ENCODE data around the gene CUBN. TPM values are rescaled to one million over a fixed set of nuclear protein-coding genes. Genes with fewer than 3 reads are reported as not detected.

CUBN gene
- total RNA-seq, 2 donors from 2014 or later, result 2.6 to 3.6 TPM

DNA sequence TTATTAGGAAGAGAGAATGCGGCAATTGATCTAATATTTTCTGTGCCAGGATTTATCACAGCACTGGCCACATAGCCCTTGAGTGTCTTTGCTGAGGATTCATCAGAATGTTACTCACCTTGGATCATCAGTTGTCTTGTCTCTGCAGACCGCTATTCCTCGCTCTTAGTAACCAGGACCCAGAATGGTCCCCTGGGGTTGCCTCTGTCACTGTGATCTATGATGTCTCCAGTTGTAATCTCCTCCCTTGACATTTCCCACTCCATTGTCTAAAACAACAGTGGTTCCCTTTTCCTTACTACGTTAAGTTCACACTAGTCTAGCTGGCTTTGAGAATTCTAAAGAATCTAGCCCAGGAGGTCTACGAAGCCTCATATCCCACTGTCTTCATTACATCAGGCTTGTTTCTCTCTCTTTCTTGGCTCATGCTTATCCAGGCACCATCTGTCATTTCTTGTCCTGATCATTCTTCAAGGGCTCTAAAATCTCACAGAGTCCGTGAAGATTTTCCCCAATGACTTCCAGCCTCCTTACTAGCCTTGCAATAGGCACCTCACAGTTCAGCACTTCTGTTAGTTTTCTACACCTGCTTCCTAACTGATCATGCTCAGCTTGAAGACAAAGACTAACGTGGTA is 125.8 kb downstream of the CUBN start:
- no peaks in the 10 kb centered on the region for H3K9me3 ChIP-seq
- no peaks in the 10 kb centered on the region for H3K27me3 ChIP-seq
- H3K36me3 ChIP-seq (replicated peaks in 1 of 2; ENCODE audit: insufficient read depth in 1 of 2, low read depth in 2 of 2), result no peaks in the 10 kb centered on the region
- no peak overlapping the region for H3K4me3 ChIP-seq
- ATAC-seq (no peak), DNase-seq (no peak)
- no peak for TF ChIP-seq POLR2A (IDR thresholded peaks at IDR 0.05)
- TF ChIP-seq, protein P1, sequence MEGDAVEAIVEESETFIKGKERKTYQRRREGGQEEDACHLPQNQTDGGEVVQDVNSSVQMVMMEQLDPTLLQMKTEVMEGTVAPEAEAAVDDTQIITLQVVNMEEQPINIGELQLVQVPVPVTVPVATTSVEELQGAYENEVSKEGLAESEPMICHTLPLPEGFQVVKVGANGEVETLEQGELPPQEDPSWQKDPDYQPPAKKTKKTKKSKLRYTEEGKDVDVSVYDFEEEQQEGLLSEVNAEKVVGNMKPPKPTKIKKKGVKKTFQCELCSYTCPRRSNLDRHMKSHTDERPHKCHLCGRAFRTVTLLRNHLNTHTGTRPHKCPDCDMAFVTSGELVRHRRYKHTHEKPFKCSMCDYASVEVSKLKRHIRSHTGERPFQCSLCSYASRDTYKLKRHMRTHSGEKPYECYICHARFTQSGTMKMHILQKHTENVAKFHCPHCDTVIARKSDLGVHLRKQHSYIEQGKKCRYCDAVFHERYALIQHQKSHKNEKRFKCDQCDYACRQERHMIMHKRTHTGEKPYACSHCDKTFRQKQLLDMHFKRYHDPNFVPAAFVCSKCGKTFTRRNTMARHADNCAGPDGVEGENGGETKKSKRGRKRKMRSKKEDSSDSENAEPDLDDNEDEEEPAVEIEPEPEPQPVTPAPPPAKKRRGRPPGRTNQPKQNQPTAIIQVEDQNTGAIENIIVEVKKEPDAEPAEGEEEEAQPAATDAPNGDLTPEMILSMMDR (IDR thresholded peaks at IDR 0.05), result no peak
- H3K4me1 ChIP-seq, result no peaks in the 10 kb centered on the region
- intact Hi-C loops (cut with DNase I), result no loop called here
- 74% methylated on average over 7 of the region's 7 CpGs for WGBS, 2 donors
- H3K27ac ChIP-seq, result no peak overlapping the region

GRCh38 chr10:17003151-17003550 is 126.5 kb downstream of the CUBN start:
- Histone ChIP-seq H3K9me3 (no peaks in the 10 kb centered on the region), H3K27ac (no peak overlapping the region), H3K27me3 (no peaks in the 10 kb centered on the region), H3K4me3 (no peak overlapping the region), H3K4me1 (no peaks in the 10 kb centered on the region), H3K36me3 (replicated peaks in 1 of 2; ENCODE audit: insufficient read depth in 1 of 2, low read depth in 2 of 2) (no peaks in the 10 kb centered on the region)
- DNase-seq (no peak), ATAC-seq (no peak)
- 50 to 60% methylated on average over 7 of the region's 7 CpGs for WGBS, 2 donors
- TF ChIP-seq POLR2A (IDR thresholded peaks at IDR 0.05), result no peak
- TF ChIP-seq, protein P1 (IDR thresholded peaks at IDR 0.05), result no peak
- intact Hi-C loops (cut with DNase I), result no loop called here

DNA sequence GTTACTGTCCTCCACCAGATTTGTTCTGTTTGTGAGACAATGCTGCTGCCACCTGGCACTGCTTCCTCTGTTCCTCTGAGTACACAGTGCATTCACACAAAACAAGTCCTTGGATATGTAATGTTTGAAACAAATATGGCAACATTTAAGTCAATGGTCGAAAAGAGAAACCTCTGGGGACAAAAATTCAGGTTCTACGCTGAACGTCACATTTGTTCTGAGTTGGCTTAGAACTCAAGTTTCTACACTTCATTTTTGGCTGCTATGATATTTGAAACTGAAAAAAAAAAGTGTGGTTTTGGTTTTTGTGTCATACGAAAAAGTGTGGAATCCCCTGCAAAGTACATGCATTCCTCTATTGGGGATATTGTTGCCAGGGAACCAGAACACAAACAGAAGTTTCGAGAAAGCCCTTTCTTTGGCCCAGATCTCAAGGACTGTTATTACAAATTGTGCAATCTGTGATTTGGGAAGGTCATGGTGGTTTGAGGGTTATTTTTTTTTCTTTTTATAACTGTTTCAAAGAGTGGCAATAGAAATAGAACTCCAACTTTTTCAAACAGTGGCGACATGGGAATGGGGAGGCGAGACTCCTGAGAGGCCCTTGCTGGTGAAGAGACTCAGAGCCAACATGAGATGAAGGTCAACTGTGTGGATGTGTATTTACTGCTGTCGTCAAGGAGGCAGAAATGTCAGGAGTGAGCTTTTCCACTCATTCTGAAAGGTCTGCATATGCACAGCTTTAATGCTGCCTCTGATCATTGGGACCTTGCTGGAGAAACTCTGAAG is 127.5 kb downstream of the CUBN start:
- Histone ChIP-seq H3K27me3 (no peaks in the 10 kb centered on the region), H3K27ac (peak overlapping the region in 1 of 4 donors; percentile 12), H3K4me3 (no peak overlapping the region), H3K4me1 (no peaks in the 10 kb centered on the region), H3K36me3 (replicated peaks in 1 of 2; ENCODE audit: insufficient read depth in 1 of 2, low read depth in 2 of 2) (no peaks in the 10 kb centered on the region), H3K9me3 (no peaks in the 10 kb centered on the region)
- TF ChIP-seq, protein P1 (IDR thresholded peaks at IDR 0.05), result no peak
- no peak for TF ChIP-seq POLR2A (IDR thresholded peaks at IDR 0.05)
- DNase-seq, result peak in 1 of 4 donors; percentile 37
- 51% methylated on average over 8 of the region's 8 CpGs for WGBS, 2 donors
- peak; percentile 73 for ATAC-seq
- intact Hi-C loops (cut with DNase I), result no loop called here

- H3K27ac ChIP-seq, result peak overlapping the region in 1 of 4 donors; percentile 12
- no peaks in the 10 kb centered on the region for H3K27me3 ChIP-seq
- H3K4me1 ChIP-seq, result no peaks in the 10 kb centered on the region
- WGBS, 2 donors, result 66 to 72% methylated on average over 9 of the region's 9 CpGs
- H3K36me3 ChIP-seq (replicated peaks in 1 of 2; ENCODE audit: insufficient read depth in 1 of 2, low read depth in 2 of 2), result no peaks in the 10 kb centered on the region
- H3K4me3 ChIP-seq, result no peak overlapping the region
- ATAC-seq (no peak), DNase-seq (no peak)
- TF ChIP-seq, protein P1 (IDR thresholded peaks at IDR 0.05), result no peak
- TF ChIP-seq POLR2A (IDR thresholded peaks at IDR 0.05), result no peak
- intact Hi-C loops (cut with DNase I), result no loop called here
- no peaks in the 10 kb centered on the region for H3K9me3 ChIP-seq
Observed at GRCh38 chr10:17001297-17001744, 128.3 kb downstream of the CUBN start.
